K562 (cell line): ENCODE measurements around the gene PIN1. TPM values are rescaled to one million over a fixed set of nuclear protein-coding genes. Genes with fewer than 3 reads are reported as not detected.

Source experiments
- ATAC-seq: fragments of 200-7000 bp; cut with Tn5 transposase; 3 replicates; pipeline ENCODE4 v1.9.1; 2020; ENCODE audit warnings: moderate library complexity
- BruUV-seq: library from RNA; stranded (reverse); fragments of 400-500 nt; replicated peaks from 2 replicates; lab custom pipeline; 2021; lab: Mats Ljungman, UMichigan
- CTCF ChIA-PET: fragments of 300-600 bp; formaldehyde crosslinking; extraction: SDS; loops from one replicate; lab custom pipeline; 2021; ENCODE audit warnings: low intra/inter-chr PET ratio; lab: Yijun Ruan, JAX
- POLR2A ChIA-PET: fragments of 300-600, 350-650 bp; sonication (Branson Sonifier 250); formaldehyde crosslinking; extraction: SDS; loops from one replicate; lab custom pipeline; 2021; ENCODE audit warnings: antibody characterized with exemption, inconsistent platforms; lab: Yijun Ruan, JAX
- DNase-seq, 4 experiments: peaks; one replicate each; pipeline versions ENCODE4 v3.0.0 to v3.0.0-alpha.2; 2011 to 2018; ENCODE audit warnings: low spot score in 3 of 4, mixed read lengths in 3 of 4; ENCODE audit errors: extremely low read depth in 1 of 4
- FAIRE-seq: peaks from 2 replicates; lab custom pipeline; 2011; peaks lifted over from hg19 to GRCh38; lab: Jason Lieb, UNC
- H2AFZ ChIP-seq: 2 replicates; pipeline ENCODE4 v1.6.0; 2011; ENCODE audit warnings: low read depth, low read length, control low read depth, inconsistent platforms
- H3K27ac ChIP-seq: fragments of 200-600 bp; 3 replicates; pipeline ENCODE4 v1.8.0; 2011; ENCODE audit warnings: low read depth, mild to moderate bottlenecking, control low read depth, inconsistent platforms, low read length, moderate library complexity, mixed read lengths; ENCODE audit errors: extremely low read depth
- H3K27me3 ChIP-seq, 2 experiments: fragments of 300-600 bp in 1 of 2; 2 replicates in 1 of 2; 3 replicates in 1 of 2; pipeline versions ENCODE4 v1.6.0 to v1.8.0; 2011; ENCODE audit warnings: inconsistent platforms in 2 of 2, low read length in 2 of 2, mild to moderate bottlenecking in 1 of 2, mixed read lengths in 1 of 2, moderate library complexity in 1 of 2; ENCODE audit not compliant: control insufficient read depth in 2 of 2, insufficient read depth in 2 of 2
- H3K36me3 ChIP-seq: fragments of 300-600 bp; 3 replicates; pipeline ENCODE4 v1.8.0; 2011; ENCODE audit warnings: mild to moderate bottlenecking, low read length, inconsistent platforms; ENCODE audit not compliant: control insufficient read depth, insufficient read depth
- H3K4me1 ChIP-seq, 2 experiments: fragments of 200-600 bp in 1 of 2; replicated peaks in 1 of 2; 2 replicates in 1 of 2; 3 replicates in 1 of 2; pipeline versions ENCODE4 v1.5.1 to v1.8.0; 2011; ENCODE audit warnings: inconsistent platforms in 2 of 2, low read length in 2 of 2, mild to moderate bottlenecking in 1 of 2, mixed read lengths in 1 of 2, moderate library complexity in 1 of 2; ENCODE audit not compliant: control insufficient read depth in 2 of 2, insufficient read depth in 2 of 2
- H3K4me2 ChIP-seq: 2 replicates; pipeline ENCODE4 v1.6.1; 2011; ENCODE audit warnings: low read length, control low read depth, inconsistent platforms, mixed read lengths; ENCODE audit not compliant: insufficient read depth
- H3K4me3 ChIP-seq: fragments of 200-600 bp; sonication (generic), shearing (Covaris generic); 2 replicates; pipeline ENCODE4 v1.5.1; 2016; ENCODE audit warnings: control low read depth, inconsistent platforms
- H3K79me2 ChIP-seq: fragments of 200-600 bp; 3 replicates; pipeline ENCODE4 v1.8.0; 2011; ENCODE audit warnings: low read length, inconsistent platforms; ENCODE audit not compliant: control insufficient read depth, insufficient read depth
- H3K9ac ChIP-seq, 2 experiments: 2 replicates each; pipeline versions ENCODE4 v1.6.0 to v1.6.1; 2011; ENCODE audit warnings: low read depth in 2 of 2, low read length in 2 of 2, control low read depth in 1 of 2, inconsistent platforms in 1 of 2, mild to moderate bottlenecking in 1 of 2, mixed read lengths in 1 of 2; ENCODE audit not compliant: insufficient read depth in 1 of 2
- H3K9me1 ChIP-seq: one replicate; pipeline ENCODE4 v1.6.0; 2011; ENCODE audit warnings: inconsistent platforms, mild to moderate bottlenecking, low read length, moderate library complexity; ENCODE audit not compliant: control insufficient read depth, insufficient read depth
- H3K9me3 ChIP-seq: replicated peaks from 2 replicates; pipeline ENCODE4 v1.5.1; 2011; ENCODE audit warnings: low read depth, low read length, inconsistent platforms; ENCODE audit not compliant: control insufficient read depth, insufficient read depth
- H4K20me1 ChIP-seq: replicated peaks from 2 replicates; pipeline ENCODE4 v1.6.1; 2011; ENCODE audit warnings: low read length, inconsistent platforms, mixed read lengths; ENCODE audit not compliant: control insufficient read depth, insufficient read depth
- CXXC5 ChIP-seq: fragments of 250-450 bp; sonication (Bioruptor Pico); IDR thresholded peaks from 2 replicates; pipeline ENCODE4 v1.8.0; 2022; ENCODE audit warnings: inconsistent platforms, mild to moderate bottlenecking, moderate library complexity
- MAFG ChIP-seq: fragments of 450-650 bp; conservative IDR thresholded peaks from 2 replicates; pipeline ENCODE4 v1.6.1; 2016; ENCODE audit warnings: missing genetic modification characterization, missing compliant biosample characterization
- MEIS2 ChIP-seq: fragments of 450-650 bp; IDR thresholded peaks from 2 replicates; pipeline ENCODE4 v1.6.1; 2014; ENCODE audit warnings: mild to moderate bottlenecking; ENCODE audit not compliant: partially characterized antibody
- PURB ChIP-seq: sonication (generic); formaldehyde crosslinking; IDR thresholded peaks from 2 replicates; pipeline ENCODE4 v1.9.0; 2021; ENCODE audit warnings: low read depth, mild to moderate bottlenecking, missing genetic modification reagents
- SRSF9 ChIP-seq: fragments of 200-400 bp; formaldehyde crosslinking; IDR thresholded peaks from 2 replicates; pipeline ENCODE4 v1.6.1; 2017; ENCODE audit warnings: low read depth, low read length, borderline replicate concordance
- STAT5B ChIP-seq: fragments of 250-450 bp; sonication (Bioruptor Pico); IDR thresholded peaks from 2 replicates; pipeline ENCODE4 v1.8.0; 2021; ENCODE audit warnings: mild to moderate bottlenecking, inconsistent platforms
- TARDBP ChIP-seq: fragments of 450-650 bp; IDR thresholded peaks from 2 replicates; pipeline ENCODE4 v1.6.1; 2016
- ZBTB7A ChIP-seq: IDR thresholded peaks from 2 replicates; pipeline ENCODE4 v1.6.1; 2011; ENCODE audit warnings: low read depth, mild to moderate bottlenecking, low read length, moderate library complexity, borderline replicate concordance; ENCODE audit not compliant: control insufficient read depth
- WGBS: fragments of 100-300 bp; shearing (Covaris generic); methylation state at CpG from one replicate; pipeline ENCODE4 v1.1.6; 2016; ENCODE audit warnings: low coverage, mixed read lengths; ENCODE audit not compliant: insufficient coverage; ENCODE audit errors: missing lambda C conversion rate; 5-methylcytosine and 5-hydroxymethylcytosine counted together
- in situ Hi-C: fragments of 300-500 bp; cut with MboI; formaldehyde crosslinking; loops from 4 replicates; pipeline ENCODE4 v1.15.0; 2018; ENCODE audit warnings: inconsistent platforms, mixed read lengths
- intact Hi-C: fragments of 100-400 bp; cut with micrococcal nuclease; formaldehyde crosslinking; loops from 2 replicates; pipeline ENCODE4 v1.14.2; 2022
- polyA plus RNA-seq, 8 experiments: library from polyadenylated mRNA; depleted of rRNA in 4 of 8; stranded (reverse) in 5 of 8; unstranded in 3 of 8; fragments of >200 nt; fragmentation: Nextera tagmentation in 2 of 8; fragmentation: Illumina TruSeq in 1 of 8; extraction: Ambion mirVana in 2 of 8; extraction: Trizol in 1 of 8; gene quantifications; 2 replicates each; pipeline versions ENCODE4 v1.2.1 to v1.2.3, GENCODE V29; 2011 to 2014; ENCODE audit warnings: inconsistent platforms in 1 of 8, missing spikeins in 1 of 8
- total RNA-seq, 7 experiments: library from RNA; depleted of rRNA in 6 of 7; stranded (reverse); fragments of >200 nt in 6 of 7; fragmentation: Illumina TruSeq in 2 of 7; extraction: Trizol in 2 of 7; gene quantifications; 2 replicates each; pipeline versions ENCODE4 v1.2.1 to v1.2.3, GENCODE V29; 2011 to 2021; ENCODE audit warnings: low replicate concordance in 1 of 7
- TF ChIP-seq, protein P1 (sequence below): fragments of 450-650 bp; IDR thresholded peaks from 2 replicates; pipeline ENCODE4 v1.6.1; 2018; ENCODE audit not compliant: partially characterized antibody
- TF ChIP-seq, protein P2 (sequence below), 2 experiments: IDR thresholded peaks; 2 replicates each; pipeline ENCODE4 v1.6.1; 2011; ENCODE audit warnings: borderline replicate concordance in 1 of 2, control low read depth in 1 of 2, low read depth in 1 of 2, low read length in 1 of 2, mild to moderate bottlenecking in 1 of 2, mixed read lengths in 1 of 2, moderate library complexity in 1 of 2; ENCODE audit not compliant: insufficient read depth in 1 of 2, insufficient read length in 1 of 2, poor library complexity in 1 of 2, severe bottlenecking in 1 of 2; ENCODE audit errors: extremely low read depth in 1 of 2
- TF ChIP-seq, protein P3 (sequence below): fragments of 250-450 bp; sonication (Bioruptor Pico); IDR thresholded peaks from 2 replicates; pipeline ENCODE4 v1.5.0; 2020; ENCODE audit warnings: mild to moderate bottlenecking, borderline replicate concordance
- TF ChIP-seq, protein P4 (sequence below): fragments of 450-650 bp; IDR thresholded peaks from 2 replicates; pipeline ENCODE4 v1.6.1; 2016; ENCODE audit warnings: low read depth, mild to moderate bottlenecking, moderate library complexity

Gene PIN1
- total and polyA plus RNA-seq, 9 of the 15 experiments (the other 6 are each of a cell fraction or from before 2014, with no cell fraction given) = 1.6 to 178 (median 42.5) TPM

DNA sequence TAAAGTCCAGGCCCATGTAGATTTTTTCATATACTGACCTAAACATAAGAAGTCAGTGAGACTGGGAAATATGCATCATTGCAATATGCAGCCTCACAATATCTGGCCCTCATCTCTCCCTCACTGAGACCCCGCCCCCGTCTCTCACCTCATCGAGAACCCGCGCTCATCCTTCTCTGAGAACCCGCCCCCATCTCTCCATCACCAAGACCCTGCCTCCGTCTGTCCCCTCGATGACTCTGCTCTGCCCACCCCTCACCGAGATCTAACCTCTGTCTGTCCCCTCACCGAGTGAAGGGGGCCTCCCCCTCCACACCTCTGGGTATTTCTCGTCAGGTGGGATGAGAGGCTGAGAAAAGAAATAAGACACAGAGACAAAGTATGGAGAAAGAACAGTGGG is 46.1 kb upstream of the PIN1 start:
- Histone ChIP-seq H3K79me2 (peaks cover 6% of the 10 kb centered on the region; the same call in 1 of the 3 replicates), H3K4me3 (0 out of 2 replicates have a peak overlapping the region, but pooled peaks have one; percentile 2), H3K36me3 (no peaks in the 10 kb centered on the region), H3K27me3 (no peaks in the 10 kb centered on the region), H3K9me3 (peaks cover 5% of the 10 kb centered on the region; the same call in 1 of the 2 replicates), H4K20me1 (no peaks in the 10 kb centered on the region), H3K9ac (peak overlapping the region in 1 of 2 experiments; percentile 48; a peak in 2 of 4 replicates), H2AFZ (peak overlapping the region; percentile 82), H3K9me1 (no peaks in the 10 kb centered on the region), H3K4me2 (peak overlapping the region; percentile 78), H3K4me1 (peaks cover 48% of the 10 kb centered on the region in 2 experiments), H3K27ac (peak overlapping the region; percentile 96)
- POLR2A ChIA-PET = interaction anchor here (1.1 kb wide), 1 partner anchor 11 kb away, joined by 5 read pairs; no protein-coding TSS in a partner anchor
- no peak for FAIRE-seq
- intact Hi-C loops = no loop called here
- 37% methylated on average over 11 of the region's 11 CpGs for WGBS
- no TSS peak for BruUV-seq
- CTCF ChIA-PET = interaction anchor here (0.6 to 1.9 kb wide), 2 partner anchors 164 to 167 kb away, joined by 3 to 12 read pairs; no protein-coding TSS in a partner anchor
- in situ Hi-C loops = no loop called here
- no peak for ATAC-seq
- peak in 2 of 4 experiments; percentile 21 to 68 for DNase-seq
- TF ChIP-seq TARDBP (no peak), MEIS2 (no peak), PURB (CRISPR knock-in tag) (no peak), MAFG (tag) (no peak), ZBTB7A (peak; percentile 43; the same call in 1 of the 2 replicates), CXXC5 (CRISPR knock-in tag) (no peak), STAT5B (CRISPR knock-in tag) (no peak), SRSF9 (no peak)
- TF ChIP-seq, protein P1, sequence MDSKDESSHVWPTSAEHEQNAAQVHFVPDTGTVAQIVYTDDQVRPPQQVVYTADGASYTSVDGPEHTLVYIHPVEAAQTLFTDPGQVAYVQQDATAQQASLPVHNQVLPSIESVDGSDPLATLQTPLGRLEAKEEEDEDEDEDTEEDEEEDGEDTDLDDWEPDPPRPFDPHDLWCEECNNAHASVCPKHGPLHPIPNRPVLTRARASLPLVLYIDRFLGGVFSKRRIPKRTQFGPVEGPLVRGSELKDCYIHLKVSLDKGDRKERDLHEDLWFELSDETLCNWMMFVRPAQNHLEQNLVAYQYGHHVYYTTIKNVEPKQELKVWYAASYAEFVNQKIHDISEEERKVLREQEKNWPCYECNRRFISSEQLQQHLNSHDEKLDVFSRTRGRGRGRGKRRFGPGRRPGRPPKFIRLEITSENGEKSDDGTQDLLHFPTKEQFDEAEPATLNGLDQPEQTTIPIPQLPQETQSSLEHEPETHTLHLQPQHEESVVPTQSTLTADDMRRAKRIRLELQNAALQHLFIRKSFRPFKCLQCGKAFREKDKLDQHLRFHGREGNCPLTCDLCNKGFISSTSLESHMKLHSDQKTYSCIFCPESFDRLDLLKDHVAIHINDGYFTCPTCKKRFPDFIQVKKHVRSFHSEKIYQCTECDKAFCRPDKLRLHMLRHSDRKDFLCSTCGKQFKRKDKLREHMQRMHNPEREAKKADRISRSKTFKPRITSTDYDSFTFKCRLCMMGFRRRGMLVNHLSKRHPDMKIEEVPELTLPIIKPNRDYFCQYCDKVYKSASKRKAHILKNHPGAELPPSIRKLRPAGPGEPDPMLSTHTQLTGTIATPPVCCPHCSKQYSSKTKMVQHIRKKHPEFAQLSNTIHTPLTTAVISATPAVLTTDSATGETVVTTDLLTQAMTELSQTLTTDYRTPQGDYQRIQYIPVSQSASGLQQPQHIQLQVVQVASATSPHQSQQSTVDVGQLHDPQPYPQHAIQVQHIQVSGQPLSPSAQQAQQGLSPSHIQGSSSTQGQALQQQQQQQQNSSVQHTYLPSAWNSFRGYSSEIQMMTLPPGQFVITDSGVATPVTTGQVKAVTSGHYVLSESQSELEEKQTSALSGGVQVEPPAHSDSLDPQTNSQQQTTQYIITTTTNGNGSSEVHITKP = no peak
- TF ChIP-seq, protein P2, sequence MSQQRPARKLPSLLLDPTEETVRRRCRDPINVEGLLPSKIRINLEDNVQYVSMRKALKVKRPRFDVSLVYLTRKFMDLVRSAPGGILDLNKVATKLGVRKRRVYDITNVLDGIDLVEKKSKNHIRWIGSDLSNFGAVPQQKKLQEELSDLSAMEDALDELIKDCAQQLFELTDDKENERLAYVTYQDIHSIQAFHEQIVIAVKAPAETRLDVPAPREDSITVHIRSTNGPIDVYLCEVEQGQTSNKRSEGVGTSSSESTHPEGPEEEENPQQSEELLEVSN (IDR thresholded peaks at IDR 0.05; ENCODE audit: borderline replicate concordance in 1 of 2, extremely low read depth in 1 of 2, insufficient read depth in 1 of 2, insufficient read length in 1 of 2, low read depth in 1 of 2, low read length in 1 of 2, poor library complexity in 1 of 2, severe bottlenecking in 1 of 2) = peak in 1 of 2 experiments; percentile 46
- TF ChIP-seq, protein P3, sequence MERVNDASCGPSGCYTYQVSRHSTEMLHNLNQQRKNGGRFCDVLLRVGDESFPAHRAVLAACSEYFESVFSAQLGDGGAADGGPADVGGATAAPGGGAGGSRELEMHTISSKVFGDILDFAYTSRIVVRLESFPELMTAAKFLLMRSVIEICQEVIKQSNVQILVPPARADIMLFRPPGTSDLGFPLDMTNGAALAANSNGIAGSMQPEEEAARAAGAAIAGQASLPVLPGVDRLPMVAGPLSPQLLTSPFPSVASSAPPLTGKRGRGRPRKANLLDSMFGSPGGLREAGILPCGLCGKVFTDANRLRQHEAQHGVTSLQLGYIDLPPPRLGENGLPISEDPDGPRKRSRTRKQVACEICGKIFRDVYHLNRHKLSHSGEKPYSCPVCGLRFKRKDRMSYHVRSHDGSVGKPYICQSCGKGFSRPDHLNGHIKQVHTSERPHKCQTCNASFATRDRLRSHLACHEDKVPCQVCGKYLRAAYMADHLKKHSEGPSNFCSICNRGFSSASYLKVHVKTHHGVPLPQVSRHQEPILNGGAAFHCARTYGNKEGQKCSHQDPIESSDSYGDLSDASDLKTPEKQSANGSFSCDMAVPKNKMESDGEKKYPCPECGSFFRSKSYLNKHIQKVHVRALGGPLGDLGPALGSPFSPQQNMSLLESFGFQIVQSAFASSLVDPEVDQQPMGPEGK (CRISPR knock-in tag) = no peak
- TF ChIP-seq, protein P4, sequence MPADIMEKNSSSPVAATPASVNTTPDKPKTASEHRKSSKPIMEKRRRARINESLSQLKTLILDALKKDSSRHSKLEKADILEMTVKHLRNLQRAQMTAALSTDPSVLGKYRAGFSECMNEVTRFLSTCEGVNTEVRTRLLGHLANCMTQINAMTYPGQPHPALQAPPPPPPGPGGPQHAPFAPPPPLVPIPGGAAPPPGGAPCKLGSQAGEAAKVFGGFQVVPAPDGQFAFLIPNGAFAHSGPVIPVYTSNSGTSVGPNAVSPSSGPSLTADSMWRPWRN = no peak
